Spleen (tissue), 7 donors: ENCODE measurements around the gene BAHD1.

Experiments used
- CTCF ChIP-seq, 11 experiments: fragments of 200-600 bp in 7 of 11; fragments of 450-650 bp in 4 of 11; sonication (generic) in 4 of 11; IDR thresholded peaks in 8 of 11; conservative IDR thresholded peaks in 3 of 11; 1 replicate in 7 of 11; 2 replicates in 4 of 11; pipeline versions ENCODE4 v1.4.0 to v1.8.0; 2016 to 2021; ENCODE audit warnings: antibody characterized with exemption in 11 of 11, inconsistent platforms in 4 of 11, mild to moderate bottlenecking in 1 of 11
- POLR2A ChIP-seq, 3 donors: fragments of 450-650 bp; IDR thresholded peaks; one replicate each; pipeline ENCODE4 v1.5.1; 2017; ENCODE audit warnings: antibody characterized with exemption in 3 of 3, mild to moderate bottlenecking in 1 of 3
- donor health status: DM: no; HTN: no; CAD: no; lungs with moderate emphysema.
- donor health status: DM: no; HTN: no; CAD: no.
- donor health status: DM: no; HTN: no; CAD: no.

- TF ChIP-seq CTCF (IDR thresholded peaks at IDR 0.05 in 8 of 11, conservative IDR thresholded peaks at IDR 0.05 in 3 of 11) = no peak
- no peak for TF ChIP-seq POLR2A (IDR thresholded peaks at IDR 0.05)
Observed at GRCh38 chr15:40448354-40448753, 7.6 kb downstream of the BAHD1 start.
